ENCODE measurements around the gene DNAH14. TPM values are rescaled to one million over a fixed set of nuclear protein-coding genes. Genes with fewer than 3 reads are reported as not detected.

The DNAH14 gene
- total RNA-seq, 1 donor from 2014 or later = 26.5 TPM

- DNase-seq (ENCODE audit: low spot score) = no peak
These were observed 471.5 kb downstream of the DNAH14 start for GRCh38 chr1:225400968-225401367.

GRCh38 chr1:225406976-225407725 lies 477.7 kb downstream of the DNAH14 start:
- no peak for DNase-seq (ENCODE audit: low spot score)

GRCh38 chr1:225407755-225408154 lies 478.3 kb downstream of the DNAH14 start:
- no peak for DNase-seq (ENCODE audit: low spot score)

GRCh38 chr1:225408249-225408648 lies 478.8 kb downstream of the DNAH14 start:
- DNase-seq (ENCODE audit: low spot score) = no peak

- no peak for DNase-seq (ENCODE audit: low spot score)
These were observed 479.6 kb downstream of the DNAH14 start for GRCh38 chr1:225409051-225409450.

GRCh38 chr1:225410036-225410435 lies 480.6 kb downstream of the DNAH14 start:
- no peak for DNase-seq (ENCODE audit: low spot score)

- no peak for DNase-seq (ENCODE audit: low spot score)
These were observed 482.8 kb downstream of the DNAH14 start for GRCh38 chr1:225412321-225412720.

- no peak for DNase-seq (ENCODE audit: low spot score)
These were observed 483.4 kb downstream of the DNAH14 start for GRCh38 chr1:225412803-225413351.

GRCh38 chr1:225413708-225414375 lies 484.4 kb downstream of the DNAH14 start:
- no peak for DNase-seq (ENCODE audit: low spot score)

- no peak for DNase-seq (ENCODE audit: low spot score)
These were observed 485.8 kb downstream of the DNAH14 start for GRCh38 chr1:225415307-225415706.

- DNase-seq (ENCODE audit: low spot score) = no peak
These were observed 486.7 kb downstream of the DNAH14 start for GRCh38 chr1:225415967-225416745.

- DNase-seq (ENCODE audit: low spot score) = no peak
These were observed 488.6 kb downstream of the DNAH14 start for GRCh38 chr1:225418059-225418458.

GRCh38 chr1:225418598-225418997 lies 489.1 kb downstream of the DNAH14 start:
- DNase-seq (ENCODE audit: low spot score) = peak; percentile 22

GRCh38 chr1:225422031-225422605 lies 492.6 kb downstream of the DNAH14 start:
- DNase-seq (ENCODE audit: low spot score) = no peak

GRCh38 chr1:225422795-225423517 lies 493.5 kb downstream of the DNAH14 start:
- no peak for DNase-seq (ENCODE audit: low spot score)

- DNase-seq (ENCODE audit: low spot score) = no peak
These were observed 494.0 kb downstream of the DNAH14 start for GRCh38 chr1:225423518-225423855.

- DNase-seq (ENCODE audit: low spot score) = no peak
These were observed 495.2 kb downstream of the DNAH14 start for GRCh38 chr1:225424562-225425200.

GRCh38 chr1:225425201-225425786 lies 495.8 kb downstream of the DNAH14 start:
- no peak for DNase-seq (ENCODE audit: low spot score)

- no peak for DNase-seq (ENCODE audit: low spot score)
These were observed 497.1 kb downstream of the DNAH14 start for GRCh38 chr1:225426395-225427234.

All from umbilical cord (tissue), 2 donors.